HepG2 (cell line): ENCODE data around the gene SNAPC4. TPM values are rescaled to one million over a fixed set of nuclear protein-coding genes. Genes with fewer than 3 reads are reported as not detected.

Source experiments
- ATAC-seq: fragments of 200-7000 bp; cut with Tn5 transposase; 3 replicates; pipeline ENCODE4 v1.9.1; 2020; ENCODE audit warnings: mild to moderate bottlenecking, moderate library complexity
- BruUV-seq: library from RNA; stranded (reverse); fragments of 400-500 nt; replicated peaks from 2 replicates; lab custom pipeline; 2021; lab: Mats Ljungman, UMichigan
- CTCF ChIA-PET: fragments of 300-600 bp; formaldehyde crosslinking; extraction: SDS; loops from one replicate; lab custom pipeline; 2021; ENCODE audit warnings: low total read pairs, inconsistent platforms, low intra/inter-chr PET ratio; lab: Yijun Ruan, JAX
- POLR2A ChIA-PET: fragments of 350-600 bp; sonication (Branson Sonifier 250); formaldehyde crosslinking; loops from one replicate; lab custom pipeline; 2020; ENCODE audit warnings: antibody characterized with exemption, inconsistent platforms; lab: Yijun Ruan, JAX
- DNase-seq: peaks from one replicate; pipeline ENCODE4 v3.0.0-alpha.2; 2015; ENCODE audit warnings: low spot score
- FAIRE-seq: peaks from 3 replicates; lab custom pipeline; 2011; peaks lifted over from hg19 to GRCh38; lab: Jason Lieb, UNC
- H2AFZ ChIP-seq: one replicate; pipeline ENCODE4 v1.6.1; 2011; ENCODE audit warnings: low read length, inconsistent platforms
- H3K27ac ChIP-seq: fragments of 300-600 bp; 3 replicates; pipeline ENCODE4 v1.8.0; 2011; ENCODE audit warnings: mixed run types, mild to moderate bottlenecking, mixed read lengths, low read length, inconsistent platforms; ENCODE audit not compliant: insufficient read depth; ENCODE audit errors: extremely low read length
- H3K27me3 ChIP-seq, 2 experiments: fragments of 200-600 bp in 1 of 2; 2 replicates in 1 of 2; 3 replicates in 1 of 2; pipeline versions ENCODE4 v1.6.0 to v1.8.0; 2011; ENCODE audit warnings: low read length in 2 of 2, mild to moderate bottlenecking in 2 of 2, moderate library complexity in 2 of 2, inconsistent platforms in 1 of 2; ENCODE audit not compliant: insufficient read depth in 2 of 2, control insufficient read depth in 1 of 2
- H3K36me3 ChIP-seq, 2 experiments: fragments of 200-600 bp in 1 of 2; replicated peaks in 1 of 2; 2 replicates in 1 of 2; 3 replicates in 1 of 2; pipeline versions ENCODE4 v1.5.1 to v1.8.0; 2011; ENCODE audit warnings: low read length in 2 of 2, inconsistent platforms in 1 of 2; ENCODE audit not compliant: insufficient read depth in 2 of 2, control insufficient read depth in 1 of 2
- H3K4me1 ChIP-seq: 2 replicates; pipeline ENCODE4 v1.5.1; 2012; ENCODE audit warnings: low read length, inconsistent platforms; ENCODE audit not compliant: insufficient read depth
- H3K4me2 ChIP-seq: 2 replicates; pipeline ENCODE4 v1.6.0; 2011; ENCODE audit warnings: low read depth, low read length, inconsistent platforms
- H3K4me3 ChIP-seq, 3 experiments: fragments of 200-600 bp in 1 of 3; sonication (generic), shearing (Covaris generic) in 1 of 3; replicated peaks in 1 of 3; 2 replicates each; pipeline ENCODE4 v1.5.1; 2011 to 2016; ENCODE audit warnings: low read length in 3 of 3, inconsistent platforms in 2 of 3, low read depth in 2 of 3, mild to moderate bottlenecking in 2 of 3, control low read depth in 1 of 3, mixed read lengths in 1 of 3; ENCODE audit not compliant: insufficient read depth in 1 of 3
- H3K79me2 ChIP-seq: one replicate; pipeline ENCODE4 v1.6.1; 2011; ENCODE audit warnings: low read length, inconsistent platforms; ENCODE audit not compliant: insufficient read depth
- H3K9ac ChIP-seq: 2 replicates; pipeline ENCODE4 v1.6.0; 2011; ENCODE audit warnings: mild to moderate bottlenecking, low read depth, low read length, inconsistent platforms; ENCODE audit not compliant: insufficient read depth
- H3K9me3 ChIP-seq: 2 replicates; pipeline ENCODE4 v1.5.1; 2012; ENCODE audit warnings: mild to moderate bottlenecking, low read length
- H4K20me1 ChIP-seq: 2 replicates; pipeline ENCODE4 v1.6.0; 2011; ENCODE audit warnings: inconsistent platforms, mild to moderate bottlenecking, low read length, moderate library complexity; ENCODE audit not compliant: insufficient read depth
- AGO2 ChIP-seq: fragments of 200-400 bp; formaldehyde crosslinking; optimal IDR thresholded peaks from 2 replicates; pipeline ENCODE3; 2017; ENCODE audit warnings: mild to moderate bottlenecking, low read depth, low read length, moderate library complexity
- HNRNPL ChIP-seq: fragments of 200-400 bp; formaldehyde crosslinking; IDR thresholded peaks from 2 replicates; pipeline ENCODE4 v1.6.1; 2017; ENCODE audit warnings: mild to moderate bottlenecking, low read depth, low read length
- ZNF20 ChIP-seq: sonication (generic); formaldehyde crosslinking; IDR thresholded peaks from 2 replicates; pipeline ENCODE4 v1.4.0; 2020; ENCODE audit warnings: mild to moderate bottlenecking, moderate library complexity, missing genetic modification reagents
- WGBS: methylation state at CpG from one replicate; pipeline ENCODE4 v1.1.6; 2017; ENCODE audit warnings: low lambda C conversion rate; 5-methylcytosine and 5-hydroxymethylcytosine counted together
- in situ Hi-C: cut with HindIII; loops from 2 replicates; pipeline ENCODE4 v1.10.0; 2017; ENCODE audit warnings: low pct_unique_long_range_greater_than_20kb; ENCODE audit not compliant: extremely low pct_ligation_motif_present
- intact Hi-C: fragments of 100-400 bp; cut with micrococcal nuclease; formaldehyde crosslinking; loops from one replicate; pipeline ENCODE4 v1.10.0; 2022; ENCODE audit not compliant: unreplicated experiment
- polyA plus RNA-seq, 8 experiments: library from polyadenylated mRNA; depleted of rRNA in 3 of 8; stranded (reverse) in 7 of 8; unstranded in 1 of 8; fragments of >200 nt; fragmentation: Illumina TruSeq in 4 of 8; extraction: Trizol in 4 of 8; gene quantifications; 2 replicates each; pipeline versions ENCODE4 v1.2.1 to v1.2.3, GENCODE V29; 2011 to 2016; ENCODE audit warnings: low read depth in 4 of 8, missing spikeins in 1 of 8, mixed read lengths in 1 of 8; ENCODE audit not compliant: insufficient read depth in 1 of 8
- total RNA-seq, 5 experiments: library from RNA; depleted of rRNA; stranded (reverse); fragments of >200 nt; fragmentation: Illumina TruSeq; extraction: Trizol; gene quantifications; 2 replicates each; pipeline ENCODE4 v1.2.3, GENCODE V29; 2016; ENCODE audit warnings: low read depth in 1 of 5
- TF ChIP-seq, protein P1 (sequence below): sonication (generic); formaldehyde crosslinking; IDR thresholded peaks from 2 replicates; pipeline ENCODE4 v1.5.0; 2020; ENCODE audit warnings: mild to moderate bottlenecking, missing genetic modification reagents

SNAPC4 gene
- total and polyA plus RNA-seq, 2 of the 13 experiments (the other 11 are each of a cell fraction or from before 2014, with no cell fraction given): 2.0 to 6.0 TPM

DNA sequence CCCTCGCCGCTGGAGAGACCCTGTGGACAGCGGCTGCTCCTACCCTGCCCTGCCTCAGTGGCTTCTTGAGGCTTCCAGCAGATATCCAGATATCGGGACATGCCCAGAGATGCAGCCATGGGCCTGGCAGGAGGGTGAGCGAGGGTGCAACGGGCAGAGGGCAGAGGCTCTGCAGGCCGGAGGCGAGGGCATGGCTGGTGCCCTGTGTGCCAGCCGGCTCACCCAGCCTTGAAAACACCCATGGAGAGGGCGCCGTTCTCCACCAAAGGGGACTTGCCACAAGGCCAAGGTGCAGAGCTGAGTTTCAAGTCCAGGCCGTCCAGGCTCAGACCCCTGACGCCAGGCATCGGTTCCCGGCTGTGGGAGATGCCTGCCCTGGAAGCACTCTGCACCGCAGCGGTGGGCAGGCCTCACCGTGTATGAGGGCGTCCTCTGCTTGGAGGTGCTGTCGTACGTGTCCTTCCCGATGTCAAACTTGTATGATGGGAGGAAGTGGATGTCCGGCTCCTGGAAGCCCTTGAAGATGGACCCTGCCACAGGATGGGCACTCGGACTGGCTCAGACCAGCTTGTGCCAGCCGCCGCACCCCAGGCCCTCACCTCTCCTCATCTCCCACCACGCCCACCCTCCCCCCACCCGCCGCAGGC lies 30.7 kb upstream of the SNAPC4 start:
- TF ChIP-seq, protein P1, sequence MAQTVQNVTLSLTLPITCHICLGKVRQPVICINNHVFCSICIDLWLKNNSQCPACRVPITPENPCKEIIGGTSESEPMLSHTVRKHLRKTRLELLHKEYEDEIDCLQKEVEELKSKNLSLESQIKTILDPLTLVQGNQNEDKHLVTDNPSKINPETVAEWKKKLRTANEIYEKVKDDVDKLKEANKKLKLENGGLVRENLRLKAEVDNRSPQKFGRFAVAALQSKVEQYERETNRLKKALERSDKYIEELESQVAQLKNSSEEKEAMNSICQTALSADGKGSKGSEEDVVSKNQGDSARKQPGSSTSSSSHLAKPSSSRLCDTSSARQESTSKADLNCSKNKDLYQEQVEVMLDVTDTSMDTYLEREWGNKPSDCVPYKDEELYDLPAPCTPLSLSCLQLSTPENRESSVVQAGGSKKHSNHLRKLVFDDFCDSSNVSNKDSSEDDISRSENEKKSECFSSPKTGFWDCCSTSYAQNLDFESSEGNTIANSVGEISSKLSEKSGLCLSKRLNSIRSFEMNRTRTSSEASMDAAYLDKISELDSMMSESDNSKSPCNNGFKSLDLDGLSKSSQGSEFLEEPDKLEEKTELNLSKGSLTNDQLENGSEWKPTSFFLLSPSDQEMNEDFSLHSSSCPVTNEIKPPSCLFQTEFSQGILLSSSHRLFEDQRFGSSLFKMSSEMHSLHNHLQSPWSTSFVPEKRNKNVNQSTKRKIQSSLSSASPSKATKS (CRISPR knock-in tag): no peak
- 0 out of 2 replicates have a peak, but pooled peaks have one; percentile 39 for TF ChIP-seq HNRNPL
- TF ChIP-seq AGO2: peak; percentile 36
- no peak for TF ChIP-seq ZNF20
- ChIA-PET CTCF (no interaction called here), POLR2A (no interaction called here)
- intact Hi-C loops (no loop called here), in situ Hi-C loops (no loop called here)
- H4K20me1 ChIP-seq: peaks cover under 1% of the 10 kb centered on the region; the same call in 1 of the 2 replicates
- no peaks in the 10 kb centered on the region for H3K9me3 ChIP-seq
- H3K9ac ChIP-seq: no peak overlapping the region
- no peak overlapping the region for H2AFZ ChIP-seq
- H3K27ac ChIP-seq: no peak overlapping the region
- H3K27me3 ChIP-seq: no peaks in the 10 kb centered on the region
- BruUV-seq: no TSS peak
- no peaks in the 10 kb centered on the region for H3K4me1 ChIP-seq
- DNase-seq (no peak), ATAC-seq (no peak), FAIRE-seq (no peak)
- WGBS: 91% methylated on average over 15 of the region's 29 CpGs
- H3K79me2 ChIP-seq: peaks cover 2% of the 10 kb centered on the region
- H3K36me3 ChIP-seq: peaks cover 4 to 6% of the 10 kb centered on the region in 2 experiments; a peak in 2 of 5 replicates
- no peak overlapping the region for H3K4me2 ChIP-seq
- no peak overlapping the region for H3K4me3 ChIP-seq
